NCI-H2081 (cell line): ENCODE measurements around the gene TAF15.

ENCODE experiments used
- DNase-seq, 2 experiments: peaks; one replicate each; lab custom pipeline; 2025; lab: John Stamatoyannopoulos, UW

TAF15 gene

GRCh38 chr17:35821308-35821707 is 12.0 kb downstream of the TAF15 start:
- no peak for DNase-seq

- DNase-seq, result no peak
Measured at GRCh38 chr17:35825206-35825605, 15.9 kb downstream of the TAF15 start.

GRCh38 chr17:35841101-35841500 is 31.8 kb downstream of the TAF15 start:
- no peak for DNase-seq

- no peak for DNase-seq
Measured at GRCh38 chr17:35841505-35841904, 32.2 kb downstream of the TAF15 start.

- no peak for DNase-seq
Measured at GRCh38 chr17:35842239-35842638, 33.0 kb downstream of the TAF15 start.

GRCh38 chr17:35843698-35844097 is 34.4 kb downstream of the TAF15 start:
- DNase-seq, result no peak

GRCh38 chr17:35844547-35844946 is 35.3 kb downstream of the TAF15 start:
- DNase-seq, result no peak

GRCh38 chr17:35846055-35846809 is 36.9 kb downstream of the TAF15 start:
- DNase-seq, result no peak

GRCh38 chr17:35847006-35847405 is 37.7 kb downstream of the TAF15 start:
- no peak for DNase-seq

- DNase-seq, result no peak
Measured at GRCh38 chr17:35847633-35848373, 38.5 kb downstream of the TAF15 start.

- DNase-seq, result peak; percentile 40 to 68
Measured at GRCh38 chr17:35849469-35850348, 40.4 kb downstream of the TAF15 start.

GRCh38 chr17:35855965-35856364 is 46.7 kb downstream of the TAF15 start:
- DNase-seq, result no peak

- no peak for DNase-seq
Measured at GRCh38 chr17:35856603-35857002, 47.3 kb downstream of the TAF15 start.

GRCh38 chr17:35864853-35865252 is 55.6 kb downstream of the TAF15 start:
- no peak for DNase-seq

- DNase-seq, result no peak
Measured at GRCh38 chr17:35865412-35866340, 56.4 kb downstream of the TAF15 start.

- DNase-seq, result no peak
Measured at GRCh38 chr17:35866341-35866950, 57.2 kb downstream of the TAF15 start.

- no peak for DNase-seq
Measured at GRCh38 chr17:35867574-35867973, 58.3 kb downstream of the TAF15 start.

- no peak for DNase-seq
Measured at GRCh38 chr17:35868737-35869136, 59.5 kb downstream of the TAF15 start, which contains the start of gene HEATR9. Gene HEATR9, minus strand, starts transcription at chr17:35868891. Its CDS starts 149 bp downstream, at chr17:35868742.

GRCh38 chr17:35870906-35871819 is 61.9 kb downstream of the TAF15 start:
- no peak for DNase-seq
